GM12875 (cell line): Measurements from ENCODE around the gene NFIX.

Experiments used
- H3K4me3 ChIP-seq: one replicate; pipeline ENCODE4 v1.5.1; 2011; ENCODE audit warnings: low read depth, low read length, control low read depth
- TF ChIP-seq, protein P1 (sequence below): IDR thresholded peaks from 2 replicates; pipeline ENCODE4 v1.5.1; 2011; ENCODE audit warnings: low read depth, mild to moderate bottlenecking, control low read depth, inconsistent platforms, low read length, moderate library complexity, borderline replicate concordance; ENCODE audit not compliant: insufficient read depth

The NFIX gene

DNA sequence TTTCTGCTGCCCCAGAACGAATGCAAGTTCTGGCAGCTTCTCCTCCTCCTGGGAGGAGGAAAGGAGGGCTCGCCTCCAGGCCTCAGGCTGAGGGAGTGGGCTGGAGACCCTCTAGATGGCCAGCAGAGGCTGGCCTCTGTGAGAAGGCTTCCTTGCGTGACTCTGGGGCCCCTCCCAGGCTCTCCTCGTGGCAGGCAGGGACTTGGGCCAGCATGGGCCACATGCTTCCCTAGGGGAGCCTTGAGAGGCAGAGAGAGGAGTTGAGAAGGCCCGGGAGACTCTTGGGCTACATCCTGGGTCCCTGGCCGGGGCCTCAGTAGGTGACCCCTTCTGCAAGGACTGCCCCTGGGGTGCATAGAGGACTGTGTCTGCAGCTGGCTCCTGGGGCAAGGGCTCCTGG, 81.5 kb downstream of the NFIX start:
- no peak overlapping the region for H3K4me3 ChIP-seq
- TF ChIP-seq, protein P1, sequence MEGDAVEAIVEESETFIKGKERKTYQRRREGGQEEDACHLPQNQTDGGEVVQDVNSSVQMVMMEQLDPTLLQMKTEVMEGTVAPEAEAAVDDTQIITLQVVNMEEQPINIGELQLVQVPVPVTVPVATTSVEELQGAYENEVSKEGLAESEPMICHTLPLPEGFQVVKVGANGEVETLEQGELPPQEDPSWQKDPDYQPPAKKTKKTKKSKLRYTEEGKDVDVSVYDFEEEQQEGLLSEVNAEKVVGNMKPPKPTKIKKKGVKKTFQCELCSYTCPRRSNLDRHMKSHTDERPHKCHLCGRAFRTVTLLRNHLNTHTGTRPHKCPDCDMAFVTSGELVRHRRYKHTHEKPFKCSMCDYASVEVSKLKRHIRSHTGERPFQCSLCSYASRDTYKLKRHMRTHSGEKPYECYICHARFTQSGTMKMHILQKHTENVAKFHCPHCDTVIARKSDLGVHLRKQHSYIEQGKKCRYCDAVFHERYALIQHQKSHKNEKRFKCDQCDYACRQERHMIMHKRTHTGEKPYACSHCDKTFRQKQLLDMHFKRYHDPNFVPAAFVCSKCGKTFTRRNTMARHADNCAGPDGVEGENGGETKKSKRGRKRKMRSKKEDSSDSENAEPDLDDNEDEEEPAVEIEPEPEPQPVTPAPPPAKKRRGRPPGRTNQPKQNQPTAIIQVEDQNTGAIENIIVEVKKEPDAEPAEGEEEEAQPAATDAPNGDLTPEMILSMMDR = no peak

DNA sequence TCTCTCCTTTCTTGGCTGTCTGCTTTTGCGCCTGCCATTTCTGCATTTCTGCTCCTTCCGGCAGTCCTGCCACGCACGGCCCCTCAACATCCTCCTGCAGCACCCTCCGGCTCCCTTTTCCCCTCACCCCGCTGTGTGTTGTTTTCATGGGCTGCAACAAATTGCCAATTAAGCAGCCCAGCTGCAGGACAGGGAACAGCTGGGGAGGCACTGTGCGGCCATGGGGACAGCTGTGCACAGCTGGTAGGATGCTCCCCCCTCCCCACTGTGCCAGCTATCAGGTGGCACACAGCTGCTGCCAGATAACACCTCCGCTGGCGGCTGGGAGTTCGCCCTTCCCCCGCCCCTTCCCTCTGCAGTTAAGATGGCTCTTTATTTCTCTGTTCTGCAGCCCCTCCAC, 82.0 kb downstream of the NFIX start:
- no peak overlapping the region for H3K4me3 ChIP-seq

DNA sequence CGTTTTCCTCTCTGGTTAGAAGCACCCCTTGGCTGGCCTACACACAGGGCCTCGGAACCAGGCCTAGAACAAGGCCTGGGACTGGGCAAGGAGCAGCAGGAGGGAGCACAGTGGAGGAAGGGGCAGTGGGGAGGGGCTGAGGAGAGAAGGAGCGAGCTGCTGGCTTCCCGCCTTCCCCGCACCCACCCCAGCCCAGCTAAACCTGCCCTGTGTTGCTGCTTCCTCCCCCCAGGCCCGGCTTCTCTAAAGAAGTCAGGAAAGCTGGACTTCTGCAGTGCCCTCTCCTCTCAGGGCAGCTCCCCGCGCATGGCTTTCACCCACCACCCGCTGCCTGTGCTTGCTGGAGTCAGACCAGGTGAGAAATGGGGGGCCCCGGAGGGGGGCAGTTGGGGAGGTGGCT, 83.1 kb downstream of the NFIX start:
- H3K4me3 ChIP-seq = no peak overlapping the region
- TF ChIP-seq, protein P1 = no peak

More for the DNA sequence above, 82.0 kb downstream of the NFIX start:
- TF ChIP-seq, protein P1 = no peak

DNA sequence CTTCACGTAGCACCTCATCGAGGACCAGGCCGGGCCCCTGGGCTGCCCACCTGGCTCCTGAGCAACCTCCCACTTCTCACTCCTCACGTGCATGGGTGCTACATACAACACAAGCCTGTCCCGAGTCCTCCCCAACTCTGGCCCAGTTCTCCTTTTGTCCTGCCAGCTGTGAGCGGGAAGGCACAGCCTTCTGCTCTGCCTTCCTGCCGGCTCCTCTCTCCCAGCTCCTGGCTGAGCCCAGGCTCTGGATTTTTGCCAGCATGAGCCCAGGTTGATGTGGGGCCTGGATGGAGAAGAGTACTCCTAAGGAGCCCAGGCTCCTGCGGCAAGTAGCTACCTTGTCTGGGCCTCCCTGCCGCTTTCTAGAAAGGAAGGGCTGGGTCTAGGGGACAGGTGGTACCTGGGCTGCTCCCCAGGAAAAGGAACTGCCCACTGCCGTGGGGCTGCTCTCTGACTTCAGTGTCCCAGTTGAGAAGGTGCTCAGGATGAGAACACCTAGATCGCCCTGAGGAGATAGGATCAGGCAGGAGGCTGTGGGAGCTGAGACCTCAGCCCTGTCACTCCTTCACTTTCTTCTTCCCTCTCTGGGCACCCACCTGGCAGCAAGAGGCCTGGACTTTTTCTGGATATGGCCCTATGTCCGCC, 83.7 kb downstream of the NFIX start:
- no peak overlapping the region for H3K4me3 ChIP-seq
- TF ChIP-seq, protein P1 = no peak

DNA sequence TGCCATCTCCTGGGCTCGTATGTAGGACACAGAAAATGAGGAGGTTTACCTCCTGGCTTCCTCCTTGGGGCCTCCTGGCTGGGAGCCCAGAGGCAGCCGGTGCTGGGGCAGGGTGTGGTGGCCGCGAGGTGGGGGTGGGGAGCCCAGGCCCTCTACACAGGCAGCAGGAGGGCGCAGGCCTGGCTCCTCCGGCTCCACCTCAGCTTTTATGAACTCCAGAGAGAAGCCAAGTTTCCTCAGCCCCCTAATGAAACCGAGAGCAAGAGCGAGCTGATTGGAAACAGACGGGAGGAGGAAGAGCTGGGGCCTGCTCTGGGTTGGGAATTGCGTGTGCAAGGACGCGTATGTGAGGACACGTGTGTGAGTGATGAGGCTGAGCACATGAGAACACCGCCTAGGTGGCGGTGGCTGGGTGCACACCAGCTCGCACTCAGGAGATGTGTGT, 84.3 kb downstream of the NFIX start:
- H3K4me3 ChIP-seq = no peak overlapping the region
- TF ChIP-seq, protein P1 = no peak

DNA sequence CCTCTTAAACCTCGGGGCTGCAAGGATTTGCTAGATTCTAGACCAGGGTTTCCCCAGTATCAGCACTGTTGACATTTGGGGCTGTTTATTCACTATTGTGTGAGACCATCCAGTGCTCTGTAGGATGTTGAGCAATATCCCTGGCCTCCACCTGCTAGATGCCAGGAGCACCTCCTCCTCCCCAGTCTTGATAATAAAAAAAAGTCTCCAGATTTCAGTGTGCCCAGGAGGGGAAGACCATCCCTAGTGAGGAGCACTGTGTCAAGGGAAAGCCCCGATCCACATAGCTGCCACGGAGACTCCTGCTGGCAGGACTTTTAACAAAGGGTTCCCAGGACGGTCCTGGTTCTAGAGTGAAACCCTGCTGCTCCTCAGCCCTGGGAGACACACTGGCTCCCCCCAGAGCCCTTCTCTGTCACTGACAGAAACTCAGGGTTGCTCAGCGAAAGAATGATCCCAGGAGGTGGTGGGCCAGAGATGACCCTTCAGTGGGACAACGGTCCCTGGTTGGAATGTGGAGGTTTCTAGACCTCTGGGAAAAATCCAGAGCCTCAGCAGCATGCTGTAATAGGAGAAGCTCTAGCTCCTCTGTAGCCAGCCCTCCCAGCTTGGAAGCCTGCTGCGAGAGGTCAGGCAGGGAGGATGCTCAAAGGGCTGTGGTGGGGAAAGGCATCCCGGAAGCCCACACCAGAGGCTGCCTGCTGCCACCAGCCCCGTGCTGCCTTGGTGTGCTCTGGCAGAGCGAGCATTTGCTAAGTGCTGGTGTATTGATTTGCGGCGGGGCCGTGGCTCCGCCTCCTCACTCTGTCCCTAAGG, 87.1 kb downstream of the NFIX start:
- TF ChIP-seq, protein P1 = 0 out of 2 replicates have a peak, but pooled peaks have one; percentile 5
- no peak overlapping the region for H3K4me3 ChIP-seq
